GM21390 (cell line): ENCODE results near the gene PDHX.
"Not testable (repeated sequence)": the region's sequence is repeated elsewhere in the genome, so short reads cannot be mapped to it uniquely, and the experiment has no call there.

Experiments
- ATAC-seq: cut with Tn5 transposase; IDR thresholded peaks from one replicate; pipeline ENCODE4 v1.9.1; 2021; ENCODE audit not compliant: unreplicated experiment

The PDHX gene

GRCh38 chr11:35014346-35014745, 97.9 kb downstream of the PDHX start:
- no peak for ATAC-seq

- no peak for ATAC-seq
Measured at GRCh38 chr11:35015621-35016387, 99.4 kb downstream of the PDHX start.

DNA sequence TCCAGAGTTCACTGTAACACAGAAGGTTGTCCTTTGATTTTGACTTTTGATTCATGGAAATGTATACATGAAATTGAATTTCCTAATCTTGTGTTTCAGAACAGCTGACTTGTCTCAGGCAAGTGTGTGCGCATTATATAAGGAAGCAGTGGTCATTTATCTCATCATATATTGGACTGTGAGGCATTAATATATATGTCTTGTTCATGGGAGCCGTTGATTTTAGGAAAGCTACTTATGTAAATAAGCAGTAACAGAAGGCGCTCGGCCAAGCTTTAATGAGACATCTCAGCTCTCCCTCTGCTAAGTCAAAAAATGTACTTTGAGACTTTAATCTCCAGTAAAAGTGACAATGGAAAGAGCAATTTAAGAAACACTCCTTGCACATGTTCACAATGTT, 100.5 kb downstream of the PDHX start:
- ATAC-seq, result no peak

GRCh38 chr11:35017528-35018342, 101.3 kb downstream of the PDHX start:
- no peak for ATAC-seq

- no peak for ATAC-seq
Measured at GRCh38 chr11:35021589-35021988, 105.2 kb downstream of the PDHX start.

- ATAC-seq, result not testable (repeated sequence)
Measured at GRCh38 chr11:35023940-35024339, 107.5 kb downstream of the PDHX start.

- ATAC-seq, result not testable (repeated sequence)
Measured at GRCh38 chr11:35028007-35028406, 111.6 kb downstream of the PDHX start.

- peak; percentile 78 for ATAC-seq
Measured at GRCh38 chr11:35029979-35030682, 113.7 kb downstream of the PDHX start.

GRCh38 chr11:35030716-35031213, 114.3 kb downstream of the PDHX start:
- ATAC-seq, result no peak

GRCh38 chr11:35031346-35031745, 114.9 kb downstream of the PDHX start:
- ATAC-seq, result no peak

- ATAC-seq, result no peak
Measured at GRCh38 chr11:35031867-35032266, 115.4 kb downstream of the PDHX start.

- ATAC-seq, result no peak
Measured at GRCh38 chr11:35033011-35033410, 116.6 kb downstream of the PDHX start.

DNA sequence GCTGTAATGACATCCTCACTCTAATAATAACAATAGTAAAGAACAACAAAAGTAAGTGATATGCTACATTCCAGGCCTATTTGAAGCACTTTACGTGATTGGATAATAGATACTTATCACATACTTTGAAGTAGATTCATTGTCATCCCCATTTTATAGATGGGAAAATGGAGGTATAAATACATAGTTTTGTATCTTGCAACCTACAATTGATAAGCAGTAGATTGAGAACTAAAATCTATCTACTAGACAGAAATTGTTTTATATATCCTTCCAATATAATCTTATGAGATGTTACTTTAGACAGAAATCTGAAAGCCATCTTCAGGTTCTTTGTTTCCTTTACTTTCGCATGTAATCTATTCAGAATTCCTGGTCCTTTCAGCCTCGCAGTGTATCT, 118.0 kb downstream of the PDHX start:
- no peak for ATAC-seq

DNA sequence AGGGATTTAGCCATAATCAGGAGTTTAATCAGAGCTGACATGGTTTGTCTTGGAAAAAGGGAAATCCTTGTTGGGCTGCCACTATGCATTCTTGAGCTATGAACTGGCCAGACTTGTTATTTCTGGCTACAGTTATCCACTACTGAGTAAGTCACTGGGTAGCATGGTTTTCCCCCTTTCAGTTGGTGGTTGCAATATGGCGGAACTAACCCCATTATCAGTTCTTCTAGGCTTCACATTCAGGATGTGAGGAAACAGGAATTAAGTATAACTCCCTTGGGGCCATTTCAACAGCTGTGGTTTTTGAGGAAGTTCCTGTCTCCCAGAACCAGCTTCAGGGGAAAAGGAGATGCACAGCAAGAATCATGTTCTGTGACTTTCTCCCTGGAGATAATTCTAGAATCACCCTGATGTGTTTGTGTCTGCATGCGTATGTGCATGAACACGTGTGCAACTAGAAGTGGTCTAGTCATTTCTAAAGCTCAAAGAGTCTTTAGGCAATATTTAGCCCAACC, 119.5 kb downstream of the PDHX start:
- peak; percentile 27 for ATAC-seq

DNA sequence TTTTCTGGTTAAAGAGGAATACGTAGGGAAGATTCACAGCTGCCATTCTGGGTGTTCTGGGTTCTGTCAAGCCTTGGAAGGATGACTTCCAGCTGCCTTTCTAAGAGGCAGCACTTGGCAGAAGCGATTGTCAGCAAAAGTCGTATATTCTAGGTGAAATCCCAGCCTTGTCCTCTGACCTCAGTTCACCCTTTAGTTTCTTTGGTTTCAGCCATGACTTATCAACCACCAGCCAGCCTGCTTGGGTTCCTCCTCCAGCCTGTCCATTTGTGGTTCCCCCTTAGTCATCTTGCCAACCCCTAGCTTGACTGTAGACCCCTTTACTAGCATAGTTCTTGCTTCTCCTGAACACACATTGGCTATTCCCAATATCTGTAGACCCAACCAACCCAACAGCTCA, 120.2 kb downstream of the PDHX start:
- no peak for ATAC-seq

DNA sequence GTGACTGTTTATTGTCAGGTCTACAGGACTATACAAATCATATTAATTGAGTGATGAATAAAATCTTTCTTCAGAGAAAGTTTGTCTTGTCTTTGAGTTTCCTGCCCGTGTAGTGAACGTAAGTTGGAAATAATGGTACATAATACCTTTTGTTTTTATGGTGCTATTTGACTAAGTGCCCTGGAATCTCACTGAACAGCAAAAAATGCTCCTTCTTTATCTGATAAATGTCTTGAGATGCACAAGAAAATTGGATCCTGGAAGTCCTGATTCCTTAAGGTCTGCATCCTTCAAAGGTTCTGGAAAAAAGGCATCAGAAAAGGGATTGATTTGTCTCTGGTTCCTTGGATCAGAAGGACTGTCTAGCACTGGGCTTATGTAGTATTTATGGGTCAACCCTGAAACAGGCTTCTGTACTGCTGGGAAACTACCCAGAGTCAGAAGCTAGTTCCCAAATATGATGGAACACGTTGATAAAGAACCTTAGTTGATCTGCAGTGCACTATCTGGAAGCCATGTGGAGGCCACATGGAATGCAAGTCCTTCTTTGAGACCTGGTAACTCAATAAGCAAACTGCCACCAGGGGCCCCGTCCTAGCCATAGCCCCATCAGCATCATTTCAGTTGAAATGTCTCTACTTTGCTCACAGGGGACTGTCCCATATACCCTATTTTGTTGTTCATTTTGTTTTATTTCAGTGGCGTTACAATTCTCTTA, 122.0 kb downstream of the PDHX start:
- no peak for ATAC-seq

DNA sequence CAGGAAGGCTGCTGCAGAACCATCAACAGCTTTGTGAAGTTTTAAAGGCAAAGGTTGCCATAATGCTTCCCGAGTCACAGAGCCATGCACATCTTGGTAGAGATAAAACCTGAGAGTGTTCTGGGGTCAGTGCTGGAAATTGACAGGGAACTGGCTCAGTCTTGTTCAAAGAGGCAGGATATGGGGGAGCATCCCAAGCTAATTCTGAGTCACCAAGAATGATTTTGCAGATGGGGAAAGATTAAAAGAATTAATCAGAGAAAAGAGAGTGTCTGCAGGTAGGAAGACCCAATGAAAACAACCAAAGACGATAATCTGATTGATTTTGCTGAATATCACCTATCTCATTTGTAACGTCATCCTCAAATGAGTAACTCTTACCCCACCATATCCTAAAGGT, 122.7 kb downstream of the PDHX start:
- no peak for ATAC-seq

GRCh38 chr11:35040221-35040942, 124.0 kb downstream of the PDHX start:
- peak; percentile 63 for ATAC-seq

GRCh38 chr11:35041070-35041554, 124.7 kb downstream of the PDHX start:
- no peak for ATAC-seq

DNA sequence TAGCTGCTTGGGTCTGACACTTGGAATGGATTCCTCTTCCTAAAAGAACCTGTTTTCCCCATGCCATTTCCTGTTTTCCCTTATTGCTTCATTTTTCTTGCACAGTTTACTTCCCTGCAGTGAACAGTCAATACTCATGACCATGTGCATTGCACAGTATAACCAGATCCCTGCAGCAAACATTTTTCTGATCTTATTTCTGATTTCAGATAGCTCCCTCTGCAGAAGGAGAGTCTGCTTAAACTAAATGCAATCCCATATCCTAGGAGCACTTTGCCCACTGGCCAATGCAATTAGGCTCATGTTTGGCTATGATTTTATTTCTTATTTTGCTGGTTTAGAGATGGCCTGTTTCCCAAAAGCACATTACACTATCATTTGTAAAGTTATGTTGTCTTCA, 125.8 kb downstream of the PDHX start:
- ATAC-seq, result no peak
